HG03342 (cell line): ENCODE data around the gene WDFY2.
"Not testable (repeated sequence)": the region's sequence is repeated elsewhere in the genome, so short reads cannot be mapped to it uniquely, and the experiment has no call there.

Source experiments
- ATAC-seq: cut with Tn5 transposase; IDR thresholded peaks from one replicate; pipeline ENCODE4 v1.9.1; 2021; ENCODE audit warnings: mild to moderate bottlenecking, moderate library complexity; ENCODE audit not compliant: unreplicated experiment

Gene WDFY2

GRCh38 chr13:51562011-51562671 is 22.1 kb upstream of the WDFY2 start:
- peak; percentile 72 for ATAC-seq

- no peak for ATAC-seq
Measured at GRCh38 chr13:51564252-51564651, 20.0 kb upstream of the WDFY2 start.

- no peak for ATAC-seq
Measured at GRCh38 chr13:51564671-51565070, 19.6 kb upstream of the WDFY2 start.

GRCh38 chr13:51569001-51569400 is 15.3 kb upstream of the WDFY2 start:
- ATAC-seq, result not testable (repeated sequence)

DNA sequence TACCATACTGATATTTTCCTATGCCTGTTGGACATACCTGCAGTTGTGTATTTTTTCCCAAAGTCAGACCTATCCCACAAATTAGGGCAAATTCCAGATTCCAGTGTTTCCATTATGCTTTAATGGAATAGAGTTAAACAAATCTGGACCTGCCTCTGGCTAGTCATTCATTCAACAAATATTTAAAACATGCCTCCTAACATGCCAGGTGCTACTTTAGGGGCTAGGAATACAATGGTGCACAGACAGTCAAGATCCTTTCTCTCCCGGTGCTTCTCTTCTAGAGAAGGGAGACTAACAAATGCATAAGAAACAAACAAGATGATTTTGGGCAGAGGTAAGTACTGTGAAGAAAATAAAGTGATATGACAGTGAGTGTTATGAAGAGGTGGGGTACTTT is 7.5 kb upstream of the WDFY2 start:
- ATAC-seq, result no peak

DNA sequence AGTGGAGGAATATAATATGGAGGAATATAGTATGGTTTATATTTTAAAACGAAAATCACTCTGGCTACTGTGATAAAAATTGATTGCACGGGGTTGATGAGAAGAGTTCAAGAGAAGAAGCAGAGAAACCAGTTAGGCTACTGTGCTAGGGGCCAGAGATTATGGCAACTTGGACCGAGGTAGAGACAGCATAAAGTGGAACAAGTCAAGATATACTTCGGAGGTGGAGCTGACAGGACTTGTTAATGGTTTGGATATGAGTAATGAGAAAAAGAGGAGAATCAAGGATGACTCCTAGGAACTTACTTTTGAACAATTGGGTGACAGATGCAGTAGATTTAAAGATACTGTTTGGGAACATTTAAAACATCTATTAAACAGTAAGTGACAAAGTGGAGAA is 6.6 kb upstream of the WDFY2 start:
- no peak for ATAC-seq

- ATAC-seq, result no peak
Measured at GRCh38 chr13:51579676-51580075, 4.6 kb upstream of the WDFY2 start.

DNA sequence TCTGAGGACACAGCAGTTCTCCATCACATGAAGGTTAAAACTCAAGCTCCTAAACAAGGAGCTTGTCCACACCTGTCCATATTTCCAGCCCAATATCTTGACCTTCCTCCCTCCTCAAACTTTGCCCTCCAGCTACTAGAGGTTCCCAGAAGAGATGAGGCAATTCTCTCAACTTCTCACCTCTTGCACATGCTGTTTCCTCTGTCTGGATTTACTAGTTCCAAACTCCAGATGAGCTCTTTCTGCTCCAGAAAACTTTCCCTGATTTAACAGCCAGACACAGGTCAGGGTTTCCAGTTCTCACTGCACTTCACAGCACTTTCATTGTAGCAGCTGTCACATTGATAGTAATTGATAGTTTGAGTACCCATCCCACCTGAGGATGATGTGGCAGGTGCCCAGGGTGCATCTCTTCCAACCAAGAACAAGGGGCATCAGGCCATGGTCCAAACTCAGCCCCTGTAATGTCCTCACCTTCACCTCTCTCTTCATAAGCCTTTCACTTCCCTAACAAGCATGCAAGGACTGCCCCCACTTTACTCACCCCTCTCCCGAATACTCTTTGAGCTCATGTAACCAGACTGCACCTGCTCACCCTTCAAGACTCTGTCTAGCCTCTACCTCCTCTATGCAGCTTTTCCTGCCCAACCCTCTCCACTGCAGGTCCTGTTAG is 3.0 kb upstream of the WDFY2 start:
- no peak for ATAC-seq

GRCh38 chr13:51583469-51583874 is 790 bp upstream of the WDFY2 start:
- ATAC-seq, result no peak

DNA sequence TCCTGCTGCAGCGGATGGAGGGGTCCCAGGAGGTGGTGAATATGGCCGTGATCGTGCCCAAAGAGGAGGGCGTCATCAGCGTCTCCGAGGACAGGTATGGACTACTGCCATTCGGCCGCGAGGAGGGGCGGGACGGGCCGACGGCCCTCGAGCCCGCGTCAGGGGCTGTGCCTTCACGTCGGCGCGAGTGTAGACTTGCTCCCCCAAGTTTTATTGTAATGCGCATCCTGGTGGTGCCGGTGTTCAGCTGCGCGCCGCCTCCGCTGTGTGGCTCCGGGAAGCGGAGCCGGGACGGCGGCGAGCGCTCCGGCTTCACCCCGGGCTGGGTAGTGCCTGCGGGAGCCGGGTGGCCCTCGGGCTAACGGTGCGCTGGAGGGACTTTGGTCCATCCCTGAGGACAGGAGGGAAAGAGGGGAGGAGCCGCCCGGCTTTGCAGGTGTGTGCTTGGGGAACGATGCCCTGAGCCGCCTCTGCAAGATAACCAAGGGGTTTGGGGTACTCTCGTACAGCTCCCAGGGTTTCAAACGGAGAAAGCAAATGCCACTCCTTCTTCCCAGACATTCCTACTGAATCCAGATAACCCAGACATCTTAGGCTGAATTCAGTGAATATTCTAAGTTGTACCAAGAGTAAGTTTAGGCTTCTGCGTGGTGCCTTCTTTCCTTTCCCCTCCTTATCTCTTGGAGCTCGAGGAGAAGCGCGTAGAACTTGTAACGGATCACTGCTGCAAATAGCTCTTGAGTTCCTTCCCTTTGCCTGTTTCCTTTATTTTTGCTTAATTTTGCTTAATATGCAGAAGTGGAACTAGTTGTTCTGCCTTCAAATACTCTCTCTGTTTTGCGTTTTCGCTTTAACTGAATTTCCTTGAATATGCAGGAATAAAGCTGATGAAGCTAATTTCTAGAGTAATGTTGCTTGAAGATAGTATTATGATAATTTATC is 740 bp downstream of the WDFY2 start:
- peak; percentile 29 for ATAC-seq

DNA sequence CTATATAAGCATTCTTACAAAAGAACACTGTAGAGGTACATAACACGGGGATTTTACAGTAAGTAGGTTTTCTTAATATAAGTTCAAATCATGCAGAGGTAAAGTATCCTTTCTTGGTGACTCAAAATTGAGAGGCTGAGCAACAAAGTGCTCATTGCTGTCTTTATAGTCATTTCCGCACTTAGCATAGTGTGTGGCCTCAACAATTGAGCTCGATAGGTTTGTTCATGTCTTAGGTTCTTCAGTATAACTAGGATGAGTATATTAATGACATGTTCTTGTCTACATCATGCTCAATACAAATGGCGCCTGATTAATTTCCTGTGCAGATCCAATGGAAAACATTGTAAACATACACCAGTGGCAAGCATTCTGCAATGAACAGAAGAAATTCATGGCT is 1.4 kb downstream of the WDFY2 start:
- ATAC-seq, result no peak

GRCh38 chr13:51587372-51587771 is 3.1 kb downstream of the WDFY2 start:
- no peak for ATAC-seq

DNA sequence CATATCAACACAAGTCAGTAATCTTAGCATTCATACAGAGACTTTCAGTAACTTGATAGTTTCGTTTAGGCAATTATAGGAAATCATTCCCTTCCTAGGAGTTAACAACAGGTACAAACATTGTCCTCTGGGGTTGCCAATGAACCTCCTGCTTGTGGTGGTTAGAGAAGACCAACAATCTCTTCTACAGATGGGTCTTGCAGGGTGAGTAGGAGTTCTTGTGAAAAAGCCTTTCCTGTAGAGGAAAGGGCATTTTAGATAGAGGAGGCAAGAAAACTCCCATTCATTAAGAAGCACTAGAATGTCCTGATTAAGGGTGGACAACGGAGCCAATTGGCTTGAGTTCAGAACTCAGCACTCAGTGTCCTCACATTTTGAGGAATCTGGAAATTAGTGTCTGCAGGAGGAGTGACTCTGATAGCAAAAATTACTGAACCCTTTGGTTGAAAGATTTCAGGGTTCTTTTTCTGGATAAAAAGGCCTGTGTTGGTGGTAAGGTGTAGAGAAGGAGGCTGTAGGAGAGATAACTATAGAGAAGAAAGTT is 4.2 kb downstream of the WDFY2 start:
- no peak for ATAC-seq

GRCh38 chr13:51589793-51590192 is 5.5 kb downstream of the WDFY2 start:
- no peak for ATAC-seq

DNA sequence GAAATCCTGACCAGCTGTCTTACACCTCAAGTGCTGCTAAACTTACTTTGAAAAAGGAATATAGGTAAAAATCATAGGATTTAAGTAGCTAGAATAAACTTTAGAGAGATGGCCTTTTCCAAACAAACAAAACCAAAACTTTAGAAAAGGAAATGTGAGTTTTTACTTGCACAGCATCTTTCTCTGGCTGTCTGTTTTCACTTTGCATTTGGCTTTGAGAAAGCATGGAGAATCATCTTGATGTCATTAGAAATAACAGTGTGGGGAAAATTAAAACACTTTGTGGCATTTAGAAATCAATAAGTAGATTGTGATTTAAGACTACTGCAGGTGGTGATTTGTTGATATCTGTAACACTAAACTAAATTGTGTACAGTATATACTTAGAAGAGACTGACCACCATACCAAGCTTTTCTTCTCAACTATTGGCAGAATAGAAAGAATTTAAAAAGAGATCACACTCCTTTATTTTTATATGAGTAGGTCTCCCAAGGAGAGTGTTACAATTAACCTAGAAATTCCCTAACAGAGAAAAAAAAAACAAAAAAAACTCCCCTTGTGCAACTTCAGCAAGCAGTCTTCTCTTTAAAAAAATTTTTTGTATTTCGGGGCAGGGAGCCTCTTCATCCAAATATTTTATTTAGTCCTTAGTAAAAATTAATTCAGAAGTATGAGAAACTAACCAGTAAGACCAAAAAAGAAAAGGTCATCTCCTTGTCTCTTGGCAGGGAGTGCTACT is 6.1 kb downstream of the WDFY2 start:
- no peak for ATAC-seq

DNA sequence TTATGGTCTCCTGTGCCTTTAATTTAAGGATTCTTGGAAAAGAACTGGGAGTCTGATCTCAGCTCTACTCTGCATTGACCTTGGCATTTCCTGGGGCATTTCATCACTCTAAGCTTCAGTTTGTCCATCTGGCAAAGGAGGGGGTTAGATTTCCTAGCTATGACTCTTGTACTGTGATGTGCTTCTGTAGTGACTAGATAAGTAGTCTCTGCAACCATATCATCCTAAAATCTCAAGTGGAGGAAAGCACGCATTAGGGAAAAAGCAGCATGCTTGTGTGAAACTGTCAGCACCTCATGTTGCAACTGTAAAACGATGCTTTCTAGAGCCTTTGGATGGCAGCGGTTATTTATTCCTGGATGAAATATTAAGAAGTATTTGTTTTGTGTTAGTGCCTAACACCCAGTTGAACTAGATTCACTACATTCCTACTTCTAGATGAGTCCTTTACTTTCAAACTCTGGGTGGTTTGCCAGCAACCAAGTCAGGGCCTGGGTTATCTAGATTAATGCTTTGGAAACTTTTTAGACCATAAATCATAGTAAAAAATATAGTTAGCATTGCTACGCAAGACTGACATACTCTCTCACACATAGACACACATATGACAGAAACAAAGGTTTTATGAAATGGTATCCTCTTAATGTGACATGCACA is 6.8 kb downstream of the WDFY2 start:
- no peak for ATAC-seq

GRCh38 chr13:51591938-51592337 is 7.7 kb downstream of the WDFY2 start:
- ATAC-seq, result not testable (repeated sequence)

DNA sequence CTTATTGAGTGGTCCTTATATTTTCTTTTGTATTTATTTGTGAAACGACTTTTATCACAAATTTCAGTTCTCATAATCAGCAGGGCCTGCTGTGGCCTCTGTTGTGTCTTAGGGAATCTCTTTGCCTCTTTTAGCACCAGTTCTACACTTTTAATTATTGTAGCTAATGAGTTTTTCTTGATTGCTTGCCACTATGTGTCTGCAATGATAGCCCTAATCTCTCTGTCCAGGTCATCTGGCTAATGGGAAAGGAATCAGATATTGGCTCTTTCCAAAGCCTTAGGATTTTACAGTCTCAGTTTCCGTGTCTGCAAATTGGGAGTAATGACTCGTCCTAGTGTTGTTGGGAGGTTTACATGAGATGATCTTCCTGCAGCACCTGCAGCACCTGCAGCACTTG is 10.2 kb downstream of the WDFY2 start:
- ATAC-seq, result no peak

- ATAC-seq, result no peak
Measured at GRCh38 chr13:51595416-51595815, 11.2 kb downstream of the WDFY2 start.

DNA sequence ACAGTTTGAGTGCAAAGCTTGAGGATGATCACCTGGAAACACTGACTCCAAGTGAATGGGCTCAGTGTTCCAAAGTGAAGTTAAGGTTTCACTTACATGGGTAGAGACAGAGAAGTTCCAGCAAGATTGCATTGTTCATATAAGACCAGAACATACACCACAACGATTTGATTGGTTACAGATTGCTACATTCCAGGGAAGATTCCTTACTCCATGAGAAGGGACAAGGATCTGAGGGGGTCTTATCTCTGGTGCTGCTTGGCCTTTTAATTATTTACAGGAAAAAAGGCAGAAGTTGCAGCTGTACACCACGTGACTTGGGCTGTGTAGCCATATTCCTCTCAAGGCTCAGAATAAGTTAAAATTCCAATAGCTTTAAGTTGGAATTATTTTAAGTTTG is 12.3 kb downstream of the WDFY2 start:
- ATAC-seq, result no peak
